Gastroesophageal sphincter (tissue), 3 donors: ENCODE results near the gene ARL6IP4.

Experiments
- CTCF ChIP-seq, 4 experiments: fragments of 200-600 bp in 2 of 4; fragments of 450-650 bp in 2 of 4; sonication (generic) in 1 of 4; IDR thresholded peaks; one replicate each; pipeline ENCODE4 v1.5.1; 2017 to 2019; ENCODE audit warnings: antibody characterized with exemption in 4 of 4, mild to moderate bottlenecking in 2 of 4, moderate library complexity in 2 of 4
- EP300 ChIP-seq: sonication (generic); formaldehyde crosslinking; IDR thresholded peaks from one replicate; pipeline ENCODE4 v1.6.1; 2017; ENCODE audit warnings: antibody characterized with exemption, mild to moderate bottlenecking
- POLR2A ChIP-seq, 2 donors: fragments of 450-650 bp; IDR thresholded peaks; one replicate each; pipeline ENCODE4 v1.6.1; 2017; ENCODE audit warnings: antibody characterized with exemption in 2 of 2, mild to moderate bottlenecking in 2 of 2, moderate library complexity in 1 of 2
- POLR2AphosphoS5 ChIP-seq: sonication (generic); formaldehyde crosslinking; IDR thresholded peaks from one replicate; pipeline ENCODE4 v1.6.1; 2017; ENCODE audit warnings: antibody characterized with exemption

DNA sequence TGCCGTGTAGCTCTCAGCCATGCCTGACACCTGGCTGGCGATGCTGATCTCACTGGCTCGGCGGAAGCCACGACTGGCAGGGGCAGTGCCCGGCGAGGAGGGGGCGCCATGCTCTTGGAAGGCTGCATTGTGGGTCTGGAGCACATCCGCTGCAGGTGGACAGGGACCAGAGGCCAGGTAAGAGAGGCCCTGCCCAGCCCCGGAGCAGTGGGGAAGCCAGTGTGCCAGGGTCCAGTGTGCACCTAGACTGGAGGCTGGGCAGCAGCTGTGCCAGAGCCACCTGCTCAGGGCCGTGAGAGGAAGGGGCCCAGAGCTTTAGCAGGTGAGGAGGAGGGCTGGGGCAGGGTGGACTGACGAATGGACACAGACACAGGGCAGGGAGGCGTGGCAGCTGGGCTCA lies 10.1 kb downstream of the ARL6IP4 start:
- no peak for TF ChIP-seq CTCF (IDR thresholded peaks at IDR 0.05)
- no peak for TF ChIP-seq POLR2A (IDR thresholded peaks at IDR 0.05)
- no peak for TF ChIP-seq EP300
- no peak for TF ChIP-seq POLR2AphosphoS5
